ENCODE results near the gene BACH2.
"Not testable (repeated sequence)": the region's sequence is repeated elsewhere in the genome, so short reads cannot be mapped to it uniquely, and the experiment has no call there.

Gene BACH2

GRCh38 chr6:90296341-90297114, at the start of gene BACH2:
TSS of gene BACH2 (minus strand) at chr6:90296843. CDS start at chr6:90008844, 287,999 bp downstream.
- peaks cover 33% of the 10 kb centered on the region for H3K27me3 ChIP-seq (ENCODE audit: control insufficient read depth, insufficient read depth, low read length)
- H3K27ac ChIP-seq (ENCODE audit: low read depth, low read length), result no peak within 1 kb of the TSS
- H3K4me3 ChIP-seq (ENCODE audit: low read depth, low read length), result peak within 1 kb of the TSS; percentile 83

GRCh38 chr6:90343576-90343975, 46.9 kb upstream of the BACH2 start:
- H3K4me1 ChIP-seq (ENCODE audit: control insufficient read depth, insufficient read depth, low read length), result no peaks in the 10 kb centered on the region
- H3K27ac ChIP-seq (ENCODE audit: low read depth, low read length), result no peak overlapping the region
- H3K4me3 ChIP-seq (ENCODE audit: low read depth, low read length), result no peak overlapping the region
- no peaks in the 10 kb centered on the region for H3K36me3 ChIP-seq (ENCODE audit: control insufficient read depth, insufficient read depth, low read length)
- H3K9ac ChIP-seq (ENCODE audit: low read length), result no peak overlapping the region
- peaks cover 10% of the 10 kb centered on the region for H3K9me3 ChIP-seq (ENCODE audit: control insufficient read depth, insufficient read depth, low read depth, low read length)
- no peaks in the 10 kb centered on the region for H3K27me3 ChIP-seq (ENCODE audit: control insufficient read depth, insufficient read depth, low read length)

More at GRCh38 chr6:90296341-90297114, at the start of gene BACH2:
- H3K9ac ChIP-seq (ENCODE audit: low read length), result peak within 1 kb of the TSS; percentile 82
- peaks cover 32% of the 10 kb centered on the region for H3K4me1 ChIP-seq (ENCODE audit: control insufficient read depth, insufficient read depth, low read length)
- no peaks in the 10 kb centered on the region for H3K9me3 ChIP-seq (ENCODE audit: control insufficient read depth, insufficient read depth, low read depth, low read length)
- H3K36me3 ChIP-seq (ENCODE audit: control insufficient read depth, insufficient read depth, low read length), result no peaks in the 10 kb centered on the region

GRCh38 chr6:90338409-90338808, 41.8 kb upstream of the BACH2 start:
- Histone ChIP-seq H3K9me3 (ENCODE audit: control insufficient read depth, insufficient read depth, low read depth, low read length) (peaks cover 25% of the 10 kb centered on the region), H3K4me1 (ENCODE audit: control insufficient read depth, insufficient read depth, low read length) (no peaks in the 10 kb centered on the region), H3K27me3 (ENCODE audit: control insufficient read depth, insufficient read depth, low read length) (no peaks in the 10 kb centered on the region), H3K27ac (ENCODE audit: low read depth, low read length) (no peak overlapping the region), H3K9ac (ENCODE audit: low read length) (no peak overlapping the region), H3K4me3 (ENCODE audit: low read depth, low read length) (no peak overlapping the region), H3K36me3 (ENCODE audit: control insufficient read depth, insufficient read depth, low read length) (no peaks in the 10 kb centered on the region)

DNA sequence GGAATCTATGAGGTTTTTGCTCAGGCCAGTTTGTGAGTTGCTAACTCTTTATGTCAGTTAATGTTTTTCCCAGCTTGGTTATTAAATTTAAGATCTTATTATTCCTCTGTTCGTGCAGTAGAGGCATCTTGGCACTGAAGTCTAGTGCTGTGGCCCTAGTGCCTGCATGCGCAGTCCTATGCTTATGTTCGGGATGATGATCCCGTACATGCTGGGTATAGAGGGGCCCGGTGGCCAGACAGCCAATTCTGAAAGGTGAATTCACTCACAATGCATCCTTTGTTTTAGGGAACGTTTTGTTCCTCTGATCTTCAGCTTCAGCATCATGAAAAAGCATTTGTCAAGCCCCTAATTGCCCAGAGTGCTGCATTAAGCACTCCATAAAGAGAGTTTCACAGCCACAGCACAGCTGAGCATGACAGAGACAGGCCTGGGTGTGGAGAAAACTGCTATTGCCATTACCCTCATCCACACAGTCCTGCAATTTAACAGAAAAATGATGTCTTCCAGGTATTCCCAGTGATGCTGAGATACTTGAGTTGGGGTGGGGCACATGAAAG, 39.8 kb upstream of the BACH2 start:
- H3K36me3 ChIP-seq (ENCODE audit: control insufficient read depth, insufficient read depth, low read length), result no peaks in the 10 kb centered on the region
- no peaks in the 10 kb centered on the region for H3K27me3 ChIP-seq (ENCODE audit: control insufficient read depth, insufficient read depth, low read length)
- H3K4me1 ChIP-seq (ENCODE audit: control insufficient read depth, insufficient read depth, low read length), result no peaks in the 10 kb centered on the region
- no peak overlapping the region for H3K4me3 ChIP-seq (ENCODE audit: low read depth, low read length)
- no peak overlapping the region for H3K9ac ChIP-seq (ENCODE audit: low read length)
- H3K9me3 ChIP-seq (ENCODE audit: control insufficient read depth, insufficient read depth, low read depth, low read length), result peaks cover 32% of the 10 kb centered on the region
- no peak overlapping the region for H3K27ac ChIP-seq (ENCODE audit: low read depth, low read length)

DNA sequence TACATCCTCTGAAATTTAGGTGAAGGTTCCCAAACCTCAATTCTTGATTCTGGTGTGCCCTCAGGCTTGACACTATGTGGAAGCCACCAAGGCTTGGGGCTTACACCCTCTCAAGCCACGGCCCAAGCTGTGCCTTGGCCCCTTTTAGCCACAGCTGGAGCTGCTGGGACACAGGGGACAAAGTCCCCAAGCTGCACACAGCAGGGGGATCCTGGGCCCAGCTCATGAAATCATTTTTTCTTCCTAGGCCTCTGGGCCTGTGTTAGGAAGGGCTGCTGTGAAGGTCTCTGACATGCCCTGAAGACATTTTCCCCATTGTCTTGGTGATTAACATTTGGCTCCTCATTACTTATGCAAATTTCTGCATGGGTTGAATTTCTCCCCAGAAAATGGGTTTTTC, 37.3 kb upstream of the BACH2 start:
- Histone ChIP-seq H3K4me1 (ENCODE audit: control insufficient read depth, insufficient read depth, low read length) (peaks cover 14% of the 10 kb centered on the region), H3K9me3 (ENCODE audit: control insufficient read depth, insufficient read depth, low read depth, low read length) (peaks cover 22% of the 10 kb centered on the region), H3K27me3 (ENCODE audit: control insufficient read depth, insufficient read depth, low read length) (no peaks in the 10 kb centered on the region), H3K4me3 (ENCODE audit: low read depth, low read length) (no peak overlapping the region), H3K36me3 (ENCODE audit: control insufficient read depth, insufficient read depth, low read length) (no peaks in the 10 kb centered on the region), H3K9ac (ENCODE audit: low read length) (no peak overlapping the region), H3K27ac (ENCODE audit: low read depth, low read length) (no peak overlapping the region)

DNA sequence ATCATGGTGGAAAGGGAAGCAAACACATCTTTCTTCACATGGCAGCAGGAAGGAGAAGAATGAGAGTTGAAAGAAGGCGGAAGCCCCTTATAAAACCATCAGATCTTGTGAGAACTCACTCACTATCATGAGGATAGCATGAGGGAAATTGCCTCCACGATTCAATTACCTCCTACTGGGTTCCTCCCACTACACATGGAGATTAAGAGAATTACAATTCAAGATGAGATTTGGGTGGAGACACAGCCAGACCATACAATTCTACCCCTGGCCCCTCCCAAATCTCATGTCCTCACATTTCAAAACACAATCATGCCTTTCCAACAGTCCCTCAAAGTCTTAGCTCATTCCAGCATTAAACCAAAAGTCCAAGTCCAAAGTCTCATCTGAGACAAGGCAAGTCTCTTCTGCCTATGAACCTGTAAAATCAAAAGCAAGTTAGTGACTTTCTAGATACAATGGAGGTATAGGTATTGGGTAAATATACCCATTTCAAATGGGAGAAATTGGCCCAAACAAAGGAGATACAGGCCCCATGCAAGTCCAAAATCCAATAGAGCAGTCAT, 36.4 kb upstream of the BACH2 start:
- H3K27me3 ChIP-seq (ENCODE audit: control insufficient read depth, insufficient read depth, low read length); H3K4me3 ChIP-seq (ENCODE audit: low read depth, low read length); H3K36me3 ChIP-seq (ENCODE audit: control insufficient read depth, insufficient read depth, low read length); H3K27ac ChIP-seq (ENCODE audit: low read depth, low read length); H3K9ac ChIP-seq (ENCODE audit: low read length): not testable (repeated sequence)
- peaks cover 20% of the 10 kb centered on the region for H3K4me1 ChIP-seq (ENCODE audit: control insufficient read depth, insufficient read depth, low read length)
- peaks cover 22% of the 10 kb centered on the region for H3K9me3 ChIP-seq (ENCODE audit: control insufficient read depth, insufficient read depth, low read depth, low read length)

GRCh38 chr6:90329386-90330077, 32.9 kb upstream of the BACH2 start:
- Histone ChIP-seq H3K9ac (ENCODE audit: low read length) (peak overlapping the region; percentile 29), H3K27me3 (ENCODE audit: control insufficient read depth, insufficient read depth, low read length) (no peaks in the 10 kb centered on the region), H3K4me3 (ENCODE audit: low read depth, low read length) (peak overlapping the region; percentile 25; the same call in 1 of the 2 replicates), H3K9me3 (ENCODE audit: control insufficient read depth, insufficient read depth, low read depth, low read length) (peaks cover 18% of the 10 kb centered on the region), H3K4me1 (ENCODE audit: control insufficient read depth, insufficient read depth, low read length) (peaks cover 23% of the 10 kb centered on the region), H3K36me3 (ENCODE audit: control insufficient read depth, insufficient read depth, low read length) (no peaks in the 10 kb centered on the region), H3K27ac (ENCODE audit: low read depth, low read length) (peak overlapping the region; percentile 71; the same call in 1 of the 2 replicates)

- H3K36me3 ChIP-seq (ENCODE audit: control insufficient read depth, insufficient read depth, low read length), result no peaks in the 10 kb centered on the region
- H3K27ac ChIP-seq (ENCODE audit: low read depth, low read length), result no peak overlapping the region
- H3K4me3 ChIP-seq (ENCODE audit: low read depth, low read length), result no peak overlapping the region
- H3K4me1 ChIP-seq (ENCODE audit: control insufficient read depth, insufficient read depth, low read length), result peaks cover 23% of the 10 kb centered on the region
- H3K9me3 ChIP-seq (ENCODE audit: control insufficient read depth, insufficient read depth, low read depth, low read length), result peaks cover 3% of the 10 kb centered on the region; the same call in 1 of the 2 replicates
- H3K27me3 ChIP-seq (ENCODE audit: control insufficient read depth, insufficient read depth, low read length), result no peaks in the 10 kb centered on the region
- no peak overlapping the region for H3K9ac ChIP-seq (ENCODE audit: low read length)
Measured at GRCh38 chr6:90328004-90328403, 31.4 kb upstream of the BACH2 start.

DNA sequence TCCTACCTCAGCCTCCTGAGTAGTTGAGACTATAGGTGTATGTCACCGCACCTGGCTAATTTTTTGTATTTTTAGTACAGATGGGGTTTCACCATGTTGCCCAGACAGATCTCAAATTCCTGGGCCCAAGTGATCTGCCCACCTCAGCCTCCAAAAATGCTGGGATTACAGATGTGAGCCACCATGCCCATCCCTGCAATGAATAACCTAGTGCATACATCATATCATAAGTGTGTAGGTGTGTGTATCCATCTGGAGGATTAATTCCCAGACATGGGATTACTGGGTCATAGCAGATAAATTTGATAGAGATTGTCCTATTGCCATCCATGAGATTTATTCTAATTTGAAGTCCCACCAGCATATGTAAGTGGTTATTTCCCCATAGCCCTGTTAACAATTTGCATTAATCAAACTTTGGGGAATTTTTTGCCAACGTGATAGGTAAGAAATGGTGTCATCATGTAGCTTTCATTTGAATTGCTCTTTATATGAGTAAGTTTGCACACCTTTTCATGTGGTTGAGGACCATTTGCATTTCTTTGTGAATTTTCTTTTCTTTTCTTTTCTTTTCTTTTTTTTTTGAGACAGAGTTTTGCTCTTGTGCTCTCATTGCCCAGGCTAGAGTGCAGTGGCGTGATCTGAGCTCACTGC, 29.9 kb upstream of the BACH2 start:
- no peaks in the 10 kb centered on the region for H3K27me3 ChIP-seq (ENCODE audit: control insufficient read depth, insufficient read depth, low read length)
- H3K9ac ChIP-seq (ENCODE audit: low read length), result no peak overlapping the region
- no peaks in the 10 kb centered on the region for H3K36me3 ChIP-seq (ENCODE audit: control insufficient read depth, insufficient read depth, low read length)
- H3K4me3 ChIP-seq (ENCODE audit: low read depth, low read length), result no peak overlapping the region
- H3K4me1 ChIP-seq (ENCODE audit: control insufficient read depth, insufficient read depth, low read length), result peaks cover 23% of the 10 kb centered on the region
- H3K9me3 ChIP-seq (ENCODE audit: control insufficient read depth, insufficient read depth, low read depth, low read length), result no peaks in the 10 kb centered on the region
- H3K27ac ChIP-seq (ENCODE audit: low read depth, low read length), result no peak overlapping the region

- no peak overlapping the region for H3K4me3 ChIP-seq (ENCODE audit: low read depth, low read length)
- peaks cover 7% of the 10 kb centered on the region for H3K4me1 ChIP-seq (ENCODE audit: control insufficient read depth, insufficient read depth, low read length)
- no peak overlapping the region for H3K27ac ChIP-seq (ENCODE audit: low read depth, low read length)
- H3K9ac ChIP-seq (ENCODE audit: low read length), result no peak overlapping the region
- no peaks in the 10 kb centered on the region for H3K9me3 ChIP-seq (ENCODE audit: control insufficient read depth, insufficient read depth, low read depth, low read length)
- H3K27me3 ChIP-seq (ENCODE audit: control insufficient read depth, insufficient read depth, low read length), result no peaks in the 10 kb centered on the region
- no peaks in the 10 kb centered on the region for H3K36me3 ChIP-seq (ENCODE audit: control insufficient read depth, insufficient read depth, low read length)
Measured at GRCh38 chr6:90323706-90324105, 27.1 kb upstream of the BACH2 start.

Data from HUES6 (cell line).